Trophoblast cell (in vitro differentiated cells and primary cell): ENCODE measurements around the gene POLH.

Experiments
- DNase-seq, 2 donors: peaks; one replicate each; pipeline ENCODE4 v3.0.0-alpha.2; 2016
- H2AFZ ChIP-seq: 2 replicates; pipeline ENCODE4 v1.6.1; 2013; ENCODE audit warnings: low read length, moderate library complexity, mild to moderate bottlenecking; ENCODE audit not compliant: insufficient read depth, poor library complexity
- H2AK5ac ChIP-seq: 2 replicates; pipeline ENCODE4 v1.6.1; 2013; ENCODE audit warnings: mild to moderate bottlenecking, low read length
- H2BK120ac ChIP-seq: 2 replicates; pipeline ENCODE4 v1.6.1; 2013; ENCODE audit warnings: low read length, mild to moderate bottlenecking, moderate library complexity; ENCODE audit not compliant: insufficient read depth, poor library complexity
- H2BK12ac ChIP-seq: 2 replicates; pipeline ENCODE4 v1.6.1; 2013; ENCODE audit warnings: mild to moderate bottlenecking, low read length, moderate library complexity
- H2BK5ac ChIP-seq: 2 replicates; pipeline ENCODE4 v1.6.1; 2013; ENCODE audit warnings: low read length, low read depth, moderate library complexity, mild to moderate bottlenecking; ENCODE audit not compliant: poor library complexity
- H3K14ac ChIP-seq: 2 replicates; pipeline ENCODE4 v1.6.1; 2013; ENCODE audit warnings: mild to moderate bottlenecking, low read length
- H3K18ac ChIP-seq: 2 replicates; pipeline ENCODE4 v1.6.1; 2013; ENCODE audit warnings: mild to moderate bottlenecking, low read length
- H3K23ac ChIP-seq: 2 replicates; pipeline ENCODE4 v1.6.1; 2013; ENCODE audit warnings: low read length
- H3K27ac ChIP-seq: 2 replicates; pipeline ENCODE4 v1.5.1; 2013; ENCODE audit warnings: low read depth, mild to moderate bottlenecking, inconsistent platforms, low read length, moderate library complexity
- H3K27me3 ChIP-seq: 2 replicates; pipeline ENCODE4 v1.6.1; 2013; ENCODE audit warnings: inconsistent platforms, mild to moderate bottlenecking, low read length, moderate library complexity; ENCODE audit not compliant: insufficient read depth
- H3K36me3 ChIP-seq, 2 experiments: 1 replicate in 1 of 2; 2 replicates in 1 of 2; pipeline ENCODE4 v1.6.1; 2013; ENCODE audit warnings: low read length in 2 of 2, mild to moderate bottlenecking in 2 of 2, moderate library complexity in 1 of 2; ENCODE audit not compliant: insufficient read depth in 2 of 2, control insufficient read depth in 1 of 2
- H3K4ac ChIP-seq: 2 replicates; pipeline ENCODE4 v1.6.1; 2013; ENCODE audit warnings: low read depth, mild to moderate bottlenecking, low read length, moderate library complexity
- H3K4me1 ChIP-seq, 2 experiments: 1 replicate in 1 of 2; 2 replicates in 1 of 2; pipeline ENCODE4 v1.6.1; 2013; ENCODE audit warnings: low read length in 2 of 2, mild to moderate bottlenecking in 2 of 2, moderate library complexity in 1 of 2; ENCODE audit not compliant: insufficient read depth in 2 of 2, control insufficient read depth in 1 of 2
- H3K4me2 ChIP-seq: 2 replicates; pipeline ENCODE4 v1.6.1; 2013; ENCODE audit warnings: inconsistent platforms, mild to moderate bottlenecking, low read length, moderate library complexity
- H3K4me3 ChIP-seq: 2 replicates; pipeline ENCODE4 v1.5.1; 2013; ENCODE audit warnings: mild to moderate bottlenecking, low read depth, low read length, inconsistent platforms
- H3K79me1 ChIP-seq: one replicate; pipeline ENCODE4 v1.6.1; 2013; ENCODE audit warnings: low read length
- H3K79me2 ChIP-seq: 2 replicates; pipeline ENCODE4 v1.6.1; 2013; ENCODE audit warnings: low read length, mild to moderate bottlenecking; ENCODE audit not compliant: control insufficient read depth, insufficient read depth, poor library complexity
- H3K9ac ChIP-seq: 2 replicates; pipeline ENCODE4 v1.6.1; 2013; ENCODE audit warnings: mild to moderate bottlenecking, low read length
- H3K9me3 ChIP-seq: 2 replicates; pipeline ENCODE4 v1.6.1; 2013; ENCODE audit warnings: low read depth, mild to moderate bottlenecking, control low read depth, inconsistent platforms, low read length; ENCODE audit not compliant: insufficient read depth
- H4K12ac ChIP-seq: 2 replicates; pipeline ENCODE4 v1.6.1; 2013; ENCODE audit warnings: low read depth, mild to moderate bottlenecking, low read length, moderate library complexity
- H4K8ac ChIP-seq: 2 replicates; pipeline ENCODE4 v1.6.1; 2013; ENCODE audit warnings: low read depth, mild to moderate bottlenecking, low read length, moderate library complexity
- H4K91ac ChIP-seq: one replicate; pipeline ENCODE4 v1.6.1; 2013; ENCODE audit warnings: low read depth, mild to moderate bottlenecking, low read length, moderate library complexity
- WGBS: extraction: QIAGEN DNeasy Blood & Tissue Kit; methylation state at CpG from one replicate; pipeline ENCODE4 v1.1.7; 2013; ENCODE audit warnings: missing lambda C conversion rate; ENCODE audit not compliant: insufficient read length, insufficient coverage; ENCODE audit errors: extremely low coverage; 5-methylcytosine and 5-hydroxymethylcytosine counted together

POLH gene

DNA sequence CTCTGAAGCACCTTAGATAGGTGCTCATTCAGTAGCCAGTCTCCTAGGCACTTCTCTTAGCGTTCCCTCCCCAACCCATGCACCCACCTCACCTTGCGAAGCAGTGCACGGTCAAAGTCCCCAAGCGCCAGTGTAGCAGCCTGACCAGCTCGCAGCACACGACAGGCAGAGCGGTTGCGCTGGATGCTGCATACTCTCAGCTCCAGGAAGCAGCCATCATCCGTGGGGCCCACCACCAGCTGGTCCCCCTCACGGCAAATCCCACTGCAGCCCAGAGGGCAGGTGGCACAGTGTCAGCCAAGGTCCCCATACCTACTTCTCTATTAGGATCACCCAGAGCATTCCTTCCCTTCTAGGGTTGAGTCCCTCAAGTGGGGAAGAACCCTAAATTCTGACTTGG is 46.6 kb downstream of the POLH start:
- WGBS, result no CpG with 5 or more reads among the region's 10 CpGs
- H3K9ac ChIP-seq, result no peak overlapping the region
- H3K18ac ChIP-seq, result no peak overlapping the region
- peaks cover 0 to 4% of the 10 kb centered on the region in 2 experiments for H3K4me1 ChIP-seq
- no peaks in the 10 kb centered on the region for H3K27me3 ChIP-seq
- H3K23ac ChIP-seq, result peak overlapping the region; percentile 63
- no peak for DNase-seq
- H3K79me1 ChIP-seq, result no peaks in the 10 kb centered on the region
- no peak overlapping the region for H2BK12ac ChIP-seq
- no peak overlapping the region for H4K8ac ChIP-seq
- no peak overlapping the region for H2AFZ ChIP-seq
- H4K91ac ChIP-seq, result no peak overlapping the region
- no peaks in the 10 kb centered on the region for H3K9me3 ChIP-seq
- no peak overlapping the region for H3K4me2 ChIP-seq
- H3K4me3 ChIP-seq, result no peak overlapping the region
- no peak overlapping the region for H3K27ac ChIP-seq
- no peak overlapping the region for H4K12ac ChIP-seq
- H2BK120ac ChIP-seq, result no peak overlapping the region
- H3K4ac ChIP-seq, result no peak overlapping the region
- no peak overlapping the region for H2AK5ac ChIP-seq
- peaks cover 2% of the 10 kb centered on the region for H3K79me2 ChIP-seq
- H2BK5ac ChIP-seq, result no peak overlapping the region
- no peak overlapping the region for H3K14ac ChIP-seq
- H3K36me3 ChIP-seq, result peaks cover 52 to 61% of the 10 kb centered on the region in 2 experiments

DNA sequence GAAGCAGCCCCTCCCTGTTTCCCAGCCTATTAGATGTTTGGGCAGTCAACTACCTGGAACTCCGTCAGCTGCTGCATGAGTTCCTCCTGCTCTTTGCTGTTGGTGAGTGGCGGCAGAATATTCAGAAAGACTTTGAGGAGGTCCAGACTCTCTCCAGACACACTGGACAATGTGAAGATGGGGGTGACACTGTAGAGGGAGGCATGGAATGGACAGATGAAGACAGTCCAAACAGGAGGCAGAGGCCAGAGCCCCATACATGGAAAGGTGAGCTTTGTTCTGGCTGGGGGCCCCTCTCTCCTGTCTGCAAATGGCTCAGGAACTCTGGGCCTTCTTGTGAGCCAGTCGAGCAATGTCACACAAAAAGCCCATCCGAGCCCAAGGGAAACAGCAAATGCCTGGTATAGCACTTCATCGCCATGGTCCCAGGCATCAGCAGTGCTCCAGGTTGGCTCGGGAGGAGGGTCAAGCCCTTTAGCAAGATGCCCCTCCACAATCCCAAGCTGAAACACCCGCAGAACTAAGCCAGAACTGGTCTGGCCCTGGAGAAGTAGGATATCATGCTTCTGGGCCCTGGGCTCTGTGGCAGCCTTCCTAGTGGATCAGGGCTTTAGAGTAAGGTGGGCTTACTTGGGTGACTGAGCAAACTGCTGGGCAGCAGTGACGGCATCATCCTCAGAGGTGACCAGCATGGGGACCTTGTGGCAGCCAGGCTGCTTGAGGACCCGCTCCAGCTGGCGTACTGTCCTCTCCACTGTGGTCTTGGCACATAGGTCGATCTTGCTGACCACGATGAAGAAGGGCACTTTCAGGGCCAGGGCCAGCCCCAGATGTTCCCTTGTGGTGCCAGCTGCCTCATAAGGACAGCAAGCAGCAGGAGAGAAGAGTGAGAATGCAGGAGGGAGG is 48.1 kb downstream of the POLH start:
- no peak overlapping the region for H3K27ac ChIP-seq
- H3K18ac ChIP-seq, result no peak overlapping the region
- H3K9ac ChIP-seq, result no peak overlapping the region
- no peaks in the 10 kb centered on the region for H3K9me3 ChIP-seq
- peaks cover 8% of the 10 kb centered on the region for H3K79me2 ChIP-seq
- H3K79me1 ChIP-seq, result peaks cover 7% of the 10 kb centered on the region
- no peak overlapping the region for H4K8ac ChIP-seq
- no peak for DNase-seq
- H2AK5ac ChIP-seq, result no peak overlapping the region
- no peak overlapping the region for H3K14ac ChIP-seq
- H4K91ac ChIP-seq, result no peak overlapping the region
- H3K23ac ChIP-seq, result no peak overlapping the region
- H3K4me1 ChIP-seq, result peaks cover 0 to 9% of the 10 kb centered on the region in 2 experiments
- H3K4me3 ChIP-seq, result no peak overlapping the region
- H2BK120ac ChIP-seq, result no peak overlapping the region
- H3K4me2 ChIP-seq, result no peak overlapping the region
- peaks cover 49 to 58% of the 10 kb centered on the region in 2 experiments for H3K36me3 ChIP-seq
- no peaks in the 10 kb centered on the region for H3K27me3 ChIP-seq
- no peak overlapping the region for H3K4ac ChIP-seq
- H4K12ac ChIP-seq, result peak overlapping the region; percentile 19
- no CpG with 5 or more reads among the region's 12 CpGs for WGBS
- H2BK12ac ChIP-seq, result no peak overlapping the region
- no peak overlapping the region for H2AFZ ChIP-seq
- H2BK5ac ChIP-seq, result no peak overlapping the region

DNA sequence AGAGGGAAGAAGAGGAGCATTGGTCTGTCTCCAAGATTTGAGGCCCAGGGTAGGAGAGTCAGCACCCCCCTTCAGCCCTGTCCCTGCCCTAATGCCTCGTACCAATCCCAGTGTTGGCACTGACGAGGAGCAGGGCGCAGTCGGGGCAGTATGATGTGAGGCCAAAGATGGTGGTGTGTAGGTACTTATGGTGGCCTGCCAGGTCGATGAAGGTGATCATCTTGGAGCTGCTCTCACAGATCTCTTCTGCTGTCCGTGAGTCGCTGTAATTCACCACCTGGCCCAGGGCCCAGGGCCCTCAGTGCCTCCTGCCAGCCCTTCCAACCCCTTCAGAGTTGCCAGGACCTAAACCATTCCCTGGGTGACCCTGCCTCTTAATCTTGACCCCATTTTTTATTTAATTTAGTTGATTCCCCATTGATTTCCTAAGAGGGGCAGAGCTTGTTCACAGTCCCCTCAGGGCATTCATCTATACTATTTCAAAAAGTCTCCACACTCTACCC is 48.9 kb downstream of the POLH start:
- H2BK12ac ChIP-seq, result no peak overlapping the region
- no peak overlapping the region for H3K27ac ChIP-seq
- H3K36me3 ChIP-seq, result peaks cover 49 to 58% of the 10 kb centered on the region in 2 experiments
- no peak overlapping the region for H3K23ac ChIP-seq
- H3K79me1 ChIP-seq, result peaks cover 12% of the 10 kb centered on the region
- DNase-seq, result no peak
- no CpG with 5 or more reads among the region's 7 CpGs for WGBS
- H4K91ac ChIP-seq, result no peak overlapping the region
- no peak overlapping the region for H3K9ac ChIP-seq
- H3K9me3 ChIP-seq, result no peaks in the 10 kb centered on the region
- no peak overlapping the region for H4K12ac ChIP-seq
- no peak overlapping the region for H3K4ac ChIP-seq
- H3K14ac ChIP-seq, result no peak overlapping the region
- peaks cover 0 to 9% of the 10 kb centered on the region in 2 experiments for H3K4me1 ChIP-seq
- H2BK120ac ChIP-seq, result no peak overlapping the region
- no peak overlapping the region for H4K8ac ChIP-seq
- H3K79me2 ChIP-seq, result peaks cover 12% of the 10 kb centered on the region
- no peak overlapping the region for H2BK5ac ChIP-seq
- no peak overlapping the region for H3K4me2 ChIP-seq
- H2AK5ac ChIP-seq, result no peak overlapping the region
- no peak overlapping the region for H3K18ac ChIP-seq
- no peak overlapping the region for H2AFZ ChIP-seq
- no peak overlapping the region for H3K4me3 ChIP-seq
- no peaks in the 10 kb centered on the region for H3K27me3 ChIP-seq

DNA sequence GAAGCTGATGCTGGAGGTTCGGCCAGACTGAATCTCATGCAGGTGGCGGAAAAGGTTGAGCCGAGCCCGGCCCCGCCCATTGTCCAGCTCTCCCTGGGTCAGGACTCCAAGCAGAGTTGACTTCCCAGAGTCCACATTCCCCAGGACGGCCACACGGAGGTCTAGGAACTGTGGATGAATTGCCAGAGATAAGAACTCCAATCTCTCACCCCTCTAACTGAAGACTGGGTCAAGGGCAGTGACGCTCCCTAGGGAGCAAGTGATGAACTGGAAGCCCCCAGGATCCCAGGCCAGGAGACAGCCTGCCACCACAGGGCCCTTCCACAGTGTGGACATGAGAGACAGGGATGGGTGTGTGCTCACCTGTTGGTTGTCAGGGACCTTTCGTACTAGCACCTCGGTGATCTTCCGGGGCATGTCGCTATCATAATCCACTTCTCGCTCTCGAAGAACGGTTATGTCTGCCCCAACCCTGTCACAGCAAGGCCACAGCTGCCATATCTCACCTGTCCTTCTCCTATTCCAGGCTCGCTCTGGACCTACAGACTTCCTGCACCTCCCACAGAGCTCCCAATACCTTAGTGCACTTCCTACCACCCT is 49.5 kb downstream of the POLH start:
- H3K4me1 ChIP-seq, result peaks cover 0 to 13% of the 10 kb centered on the region in 2 experiments
- H3K4me3 ChIP-seq, result no peak overlapping the region
- H3K4ac ChIP-seq, result no peak overlapping the region
- H3K4me2 ChIP-seq, result no peak overlapping the region
- no peak overlapping the region for H2BK12ac ChIP-seq
- H2AFZ ChIP-seq, result no peak overlapping the region
- WGBS, result no CpG with 5 or more reads among the region's 16 CpGs
- peaks cover 15% of the 10 kb centered on the region for H3K79me1 ChIP-seq
- peaks cover 12% of the 10 kb centered on the region for H3K79me2 ChIP-seq
- H2AK5ac ChIP-seq, result no peak overlapping the region
- H3K18ac ChIP-seq, result no peak overlapping the region
- no peak overlapping the region for H4K8ac ChIP-seq
- H2BK120ac ChIP-seq, result no peak overlapping the region
- no peaks in the 10 kb centered on the region for H3K27me3 ChIP-seq
- no peaks in the 10 kb centered on the region for H3K9me3 ChIP-seq
- no peak overlapping the region for H2BK5ac ChIP-seq
- H4K91ac ChIP-seq, result no peak overlapping the region
- H3K27ac ChIP-seq, result no peak overlapping the region
- no peak for DNase-seq
- H3K36me3 ChIP-seq, result peaks cover 49 to 54% of the 10 kb centered on the region in 2 experiments
- H3K9ac ChIP-seq, result no peak overlapping the region
- H3K14ac ChIP-seq, result no peak overlapping the region
- H3K23ac ChIP-seq, result no peak overlapping the region
- no peak overlapping the region for H4K12ac ChIP-seq
